HepG2 (cell line): ENCODE results near the gene RAI14. TPM values are rescaled to one million over a fixed set of nuclear protein-coding genes. Genes with fewer than 3 reads are reported as not detected.

Experiments used
- AHR ChIP-seq: IDR thresholded peaks from 2 replicates; pipeline ENCODE4 v1.6.1; 2018; ENCODE audit warnings: missing genetic modification reagents, missing compliant biosample characterization
- ARNT ChIP-seq: fragments of 450-650 bp; IDR thresholded peaks from 2 replicates; pipeline ENCODE4 v1.6.1; 2017
- CBX1 ChIP-seq: IDR thresholded peaks from one replicate; pipeline ENCODE4 v1.6.1; 2016; ENCODE audit warnings: antibody characterized with exemption, low read depth
- DMAP1 ChIP-seq: IDR thresholded peaks from 2 replicates; pipeline ENCODE4 v1.6.1; 2016
- ISL2 ChIP-seq: sonication (generic); formaldehyde crosslinking; IDR thresholded peaks from 2 replicates; pipeline ENCODE4 v1.5.0; 2020; ENCODE audit warnings: missing genetic modification reagents
- KDM4B ChIP-seq: sonication (generic); formaldehyde crosslinking; IDR thresholded peaks from 2 replicates; pipeline ENCODE4 v1.4.0; 2020; ENCODE audit warnings: missing genetic modification reagents
- NFE2L1 ChIP-seq: sonication (generic); formaldehyde crosslinking; IDR thresholded peaks from 2 replicates; pipeline ENCODE4 v1.4.0; 2020; ENCODE audit warnings: missing genetic modification reagents, mild to moderate bottlenecking, borderline replicate concordance
- PHF5A ChIP-seq: IDR thresholded peaks from one replicate; pipeline ENCODE4 v1.6.1; 2018; ENCODE audit warnings: low read depth, missing genetic modification reagents; ENCODE audit not compliant: unreplicated experiment
- STAG1 ChIP-seq: sonication (generic); formaldehyde crosslinking; IDR thresholded peaks from 2 replicates; pipeline ENCODE4 v1.4.0; 2020; ENCODE audit warnings: missing genetic modification reagents
- ZFP36L1 ChIP-seq: sonication (generic); formaldehyde crosslinking; IDR thresholded peaks from 2 replicates; pipeline ENCODE4 v1.8.0; 2022; ENCODE audit warnings: mild to moderate bottlenecking, missing genetic modification reagents, moderate library complexity
- ZNF891 ChIP-seq: sonication (generic); formaldehyde crosslinking; IDR thresholded peaks from 2 replicates; pipeline ENCODE4 v1.5.0; 2020; ENCODE audit warnings: mild to moderate bottlenecking, missing genetic modification reagents
- polyA plus RNA-seq, 8 experiments: library from polyadenylated mRNA; depleted of rRNA in 3 of 8; stranded (reverse) in 7 of 8; unstranded in 1 of 8; fragments of >200 nt; fragmentation: Illumina TruSeq in 4 of 8; extraction: Trizol in 4 of 8; gene quantifications; 2 replicates each; pipeline versions ENCODE4 v1.2.1 to v1.2.3, GENCODE V29; 2011 to 2016; ENCODE audit warnings: low read depth in 4 of 8, missing spikeins in 1 of 8, mixed read lengths in 1 of 8; ENCODE audit not compliant: insufficient read depth in 1 of 8
- total RNA-seq, 5 experiments: library from RNA; depleted of rRNA; stranded (reverse); fragments of >200 nt; fragmentation: Illumina TruSeq; extraction: Trizol; gene quantifications; 2 replicates each; pipeline ENCODE4 v1.2.3, GENCODE V29; 2016; ENCODE audit warnings: low read depth in 1 of 5
- TF ChIP-seq, protein P1 (sequence below): sonication (generic); formaldehyde crosslinking; conservative IDR thresholded peaks from 2 replicates; pipeline ENCODE4 v1.5.0; 2020; ENCODE audit warnings: missing genetic modification reagents
- TF ChIP-seq, protein P2 (sequence below): sonication (generic); formaldehyde crosslinking; IDR thresholded peaks from 2 replicates; pipeline ENCODE4 v1.5.0; 2020; ENCODE audit warnings: mild to moderate bottlenecking, missing genetic modification reagents
- TF ChIP-seq, protein P3 (sequence below): sonication (generic); formaldehyde crosslinking; conservative IDR thresholded peaks from 2 replicates; pipeline ENCODE4 v1.4.0; 2020; ENCODE audit warnings: missing genetic modification reagents
- TF ChIP-seq, protein P4 (sequence below), 2 experiments: fragments of 450-650 bp in 1 of 2; sonication (generic) in 1 of 2; formaldehyde crosslinking in 1 of 2; IDR thresholded peaks; 2 replicates each; pipeline versions ENCODE4 v1.6.1 to v1.8.0; 2016 to 2022; ENCODE audit warnings: antibody characterized with exemption in 1 of 2, mild to moderate bottlenecking in 1 of 2, missing genetic modification reagents in 1 of 2

Gene RAI14
- total and polyA plus RNA-seq, 2 of the 13 experiments (the other 11 are each of a cell fraction or from before 2014, with no cell fraction given) = 12.6 to 18.2 TPM

DNA sequence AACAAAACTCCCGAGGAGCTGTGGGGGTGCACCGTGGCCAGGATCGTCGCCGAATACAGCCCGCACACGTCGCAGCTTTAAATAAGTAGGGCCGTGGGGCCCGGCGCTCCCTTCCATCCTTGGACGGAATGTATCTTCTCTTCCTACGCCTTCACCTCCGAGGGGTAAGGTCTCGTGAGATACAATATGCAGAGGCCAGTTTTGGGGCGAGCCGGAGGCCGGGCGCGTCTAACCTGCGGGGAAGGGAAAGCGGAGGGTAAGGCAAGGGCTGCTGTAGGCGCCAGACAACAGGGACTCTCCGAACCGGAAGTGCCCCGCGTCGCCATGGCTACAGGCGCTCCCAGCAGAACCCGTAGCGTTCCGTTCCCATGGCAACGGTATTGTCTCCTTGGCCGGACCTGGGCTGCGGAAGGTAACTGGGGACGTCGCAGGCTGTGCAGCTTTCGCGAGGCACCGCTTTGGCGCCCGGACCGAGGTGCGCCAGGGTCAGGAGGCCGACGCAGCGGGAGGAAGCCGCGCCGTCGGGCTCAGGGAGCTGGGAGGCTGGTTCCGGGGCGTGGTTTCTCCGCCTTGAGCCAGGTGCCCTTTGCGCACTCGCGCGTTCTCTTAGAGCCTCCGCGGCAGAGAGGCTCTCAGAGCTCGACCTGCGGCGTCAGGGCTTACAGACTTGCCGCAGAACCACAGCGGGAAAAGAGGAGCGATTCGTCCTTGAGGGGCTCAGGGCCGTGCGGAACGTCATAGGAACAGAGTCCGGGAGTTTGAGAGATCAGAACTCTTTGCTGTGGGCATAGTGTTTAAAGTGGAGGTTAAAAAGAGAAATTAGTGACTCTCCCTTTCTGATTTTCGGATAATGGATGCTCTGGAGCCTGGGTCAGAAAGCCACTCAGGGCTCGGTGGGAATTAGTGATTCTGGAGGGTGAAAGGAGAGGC is 182.9 kb downstream of the RAI14 start, which contains the start of gene TTC23L (continued):
- TF ChIP-seq, protein P1, sequence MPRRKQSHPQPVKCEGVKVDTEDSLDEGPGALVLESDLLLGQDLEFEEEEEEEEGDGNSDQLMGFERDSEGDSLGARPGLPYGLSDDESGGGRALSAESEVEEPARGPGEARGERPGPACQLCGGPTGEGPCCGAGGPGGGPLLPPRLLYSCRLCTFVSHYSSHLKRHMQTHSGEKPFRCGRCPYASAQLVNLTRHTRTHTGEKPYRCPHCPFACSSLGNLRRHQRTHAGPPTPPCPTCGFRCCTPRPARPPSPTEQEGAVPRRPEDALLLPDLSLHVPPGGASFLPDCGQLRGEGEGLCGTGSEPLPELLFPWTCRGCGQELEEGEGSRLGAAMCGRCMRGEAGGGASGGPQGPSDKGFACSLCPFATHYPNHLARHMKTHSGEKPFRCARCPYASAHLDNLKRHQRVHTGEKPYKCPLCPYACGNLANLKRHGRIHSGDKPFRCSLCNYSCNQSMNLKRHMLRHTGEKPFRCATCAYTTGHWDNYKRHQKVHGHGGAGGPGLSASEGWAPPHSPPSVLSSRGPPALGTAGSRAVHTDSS = no peak
- TF ChIP-seq ZNF891 (0 out of 2 replicates have a peak, but pooled peaks have one; percentile 70), ARNT (no peak), ISL2 (CRISPR knock-in tag) (peak; percentile 72), CBX1 (peak; percentile 45), DMAP1 (CRISPR knock-in tag) (peak; percentile 69), STAG1 (CRISPR knock-in tag) (peak; percentile 27; the same call in 1 of the 2 replicates), KDM4B (CRISPR knock-in tag) (peak; percentile 79; the same call in 1 of the 2 replicates), PHF5A (CRISPR knock-in tag) (no peak), AHR (CRISPR knock-in tag) (peak; percentile 72), NFE2L1 (CRISPR knock-in tag) (no peak), ZFP36L1 (CRISPR knock-in tag) (peak; percentile 90; the same call in 1 of the 2 replicates)
- TF ChIP-seq, protein P2, sequence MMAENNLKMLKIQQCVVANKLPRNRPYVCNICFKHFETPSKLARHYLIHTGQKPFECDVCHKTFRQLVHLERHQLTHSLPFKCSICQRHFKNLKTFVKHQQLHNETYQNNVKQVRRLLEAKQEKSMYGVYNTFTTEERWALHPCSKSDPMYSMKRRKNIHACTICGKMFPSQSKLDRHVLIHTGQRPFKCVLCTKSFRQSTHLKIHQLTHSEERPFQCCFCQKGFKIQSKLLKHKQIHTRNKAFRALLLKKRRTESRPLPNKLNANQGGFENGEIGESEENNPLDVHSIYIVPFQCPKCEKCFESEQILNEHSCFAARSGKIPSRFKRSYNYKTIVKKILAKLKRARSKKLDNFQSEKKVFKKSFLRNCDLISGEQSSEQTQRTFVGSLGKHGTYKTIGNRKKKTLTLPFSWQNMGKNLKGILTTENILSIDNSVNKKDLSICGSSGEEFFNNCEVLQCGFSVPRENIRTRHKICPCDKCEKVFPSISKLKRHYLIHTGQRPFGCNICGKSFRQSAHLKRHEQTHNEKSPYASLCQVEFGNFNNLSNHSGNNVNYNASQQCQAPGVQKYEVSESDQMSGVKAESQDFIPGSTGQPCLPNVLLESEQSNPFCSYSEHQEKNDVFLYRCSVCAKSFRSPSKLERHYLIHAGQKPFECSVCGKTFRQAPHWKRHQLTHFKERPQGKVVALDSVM (CRISPR knock-in tag) = peak; percentile 91
- TF ChIP-seq, protein P3, sequence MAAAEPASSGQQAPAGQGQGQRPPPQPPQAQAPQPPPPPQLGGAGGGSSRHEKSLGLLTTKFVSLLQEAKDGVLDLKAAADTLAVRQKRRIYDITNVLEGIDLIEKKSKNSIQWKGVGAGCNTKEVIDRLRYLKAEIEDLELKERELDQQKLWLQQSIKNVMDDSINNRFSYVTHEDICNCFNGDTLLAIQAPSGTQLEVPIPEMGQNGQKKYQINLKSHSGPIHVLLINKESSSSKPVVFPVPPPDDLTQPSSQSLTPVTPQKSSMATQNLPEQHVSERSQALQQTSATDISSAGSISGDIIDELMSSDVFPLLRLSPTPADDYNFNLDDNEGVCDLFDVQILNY (CRISPR knock-in tag) = peak; percentile 53
- TF ChIP-seq, protein P4, sequence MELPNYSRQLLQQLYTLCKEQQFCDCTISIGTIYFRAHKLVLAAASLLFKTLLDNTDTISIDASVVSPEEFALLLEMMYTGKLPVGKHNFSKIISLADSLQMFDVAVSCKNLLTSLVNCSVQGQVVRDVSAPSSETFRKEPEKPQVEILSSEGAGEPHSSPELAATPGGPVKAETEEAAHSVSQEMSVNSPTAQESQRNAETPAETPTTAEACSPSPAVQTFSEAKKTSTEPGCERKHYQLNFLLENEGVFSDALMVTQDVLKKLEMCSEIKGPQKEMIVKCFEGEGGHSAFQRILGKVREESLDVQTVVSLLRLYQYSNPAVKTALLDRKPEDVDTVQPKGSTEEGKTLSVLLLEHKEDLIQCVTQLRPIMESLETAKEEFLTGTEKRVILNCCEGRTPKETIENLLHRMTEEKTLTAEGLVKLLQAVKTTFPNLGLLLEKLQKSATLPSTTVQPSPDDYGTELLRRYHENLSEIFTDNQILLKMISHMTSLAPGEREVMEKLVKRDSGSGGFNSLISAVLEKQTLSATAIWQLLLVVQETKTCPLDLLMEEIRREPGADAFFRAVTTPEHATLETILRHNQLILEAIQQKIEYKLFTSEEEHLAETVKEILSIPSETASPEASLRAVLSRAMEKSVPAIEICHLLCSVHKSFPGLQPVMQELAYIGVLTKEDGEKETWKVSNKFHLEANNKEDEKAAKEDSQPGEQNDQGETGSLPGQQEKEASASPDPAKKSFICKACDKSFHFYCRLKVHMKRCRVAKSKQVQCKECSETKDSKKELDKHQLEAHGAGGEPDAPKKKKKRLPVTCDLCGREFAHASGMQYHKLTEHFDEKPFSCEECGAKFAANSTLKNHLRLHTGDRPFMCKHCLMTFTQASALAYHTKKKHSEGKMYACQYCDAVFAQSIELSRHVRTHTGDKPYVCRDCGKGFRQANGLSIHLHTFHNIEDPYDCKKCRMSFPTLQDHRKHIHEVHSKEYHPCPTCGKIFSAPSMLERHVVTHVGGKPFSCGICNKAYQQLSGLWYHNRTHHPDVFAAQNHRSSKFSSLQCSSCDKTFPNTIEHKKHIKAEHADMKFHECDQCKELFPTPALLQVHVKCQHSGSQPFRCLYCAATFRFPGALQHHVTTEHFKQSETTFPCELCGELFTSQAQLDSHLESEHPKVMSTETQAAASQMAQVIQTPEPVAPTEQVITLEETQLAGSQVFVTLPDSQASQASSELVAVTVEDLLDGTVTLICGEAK (IDR thresholded peaks at IDR 0.05) = peak; percentile 52; the same call in 1 of the 2 replicates
- TF ChIP-seq, protein P4 (CRISPR knock-in tag; IDR thresholded peaks at IDR 0.05) = peak; percentile 85
